Activated CD4-positive, alpha-beta T cell treated with anti-CD3 and anti-CD28 coated beads for 4 hours (primary cell): ENCODE results near the gene ANAPC2.

Experiments
- DNase-seq, 2 donors: peaks; one replicate each; pipeline ENCODE4 v3.0.0-alpha.2; 2020

Gene ANAPC2

DNA sequence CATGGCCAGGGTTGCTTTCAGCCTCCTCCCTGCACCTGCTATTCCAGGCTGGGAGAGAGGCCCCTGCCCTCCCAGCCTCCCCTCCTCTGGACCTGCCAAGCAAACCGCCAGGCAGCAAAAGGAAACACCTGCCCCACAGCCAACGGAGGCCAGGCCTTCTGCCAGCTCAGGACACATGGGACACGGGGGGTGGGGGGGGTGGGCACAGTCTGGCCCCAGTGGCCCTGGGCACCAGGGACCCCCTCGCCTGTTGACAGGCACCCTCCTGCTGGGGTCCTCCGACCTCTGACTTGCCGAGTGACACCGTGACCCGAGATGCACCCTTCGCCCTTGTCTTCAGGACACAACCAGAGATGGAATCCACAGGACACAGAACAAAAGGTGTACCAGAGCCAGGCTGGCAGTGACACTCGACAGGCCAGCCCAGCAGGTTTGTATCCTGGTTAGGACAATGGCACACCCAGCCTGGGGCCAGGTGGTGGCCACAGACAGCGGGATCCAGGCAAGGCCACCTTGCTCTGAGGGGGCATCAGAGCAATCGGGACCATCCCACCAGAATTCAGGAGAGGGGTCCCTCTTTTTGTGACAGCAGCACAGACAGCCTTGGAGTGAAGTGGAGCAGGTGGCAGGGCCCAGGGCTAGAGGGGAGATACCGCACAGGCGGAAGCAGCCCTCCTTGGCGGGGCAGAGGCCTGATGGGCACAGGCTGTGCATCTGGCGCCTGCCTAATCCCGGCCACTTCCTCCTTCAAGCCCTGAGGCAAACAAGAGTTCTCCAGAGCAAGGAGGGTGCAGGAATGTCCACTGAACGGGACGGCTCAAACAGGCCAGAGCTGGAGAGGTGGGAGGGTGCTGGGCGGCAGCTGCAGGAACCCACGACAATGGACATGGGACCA, 15.2 kb downstream of the ANAPC2 start:
- no peak for DNase-seq

DNA sequence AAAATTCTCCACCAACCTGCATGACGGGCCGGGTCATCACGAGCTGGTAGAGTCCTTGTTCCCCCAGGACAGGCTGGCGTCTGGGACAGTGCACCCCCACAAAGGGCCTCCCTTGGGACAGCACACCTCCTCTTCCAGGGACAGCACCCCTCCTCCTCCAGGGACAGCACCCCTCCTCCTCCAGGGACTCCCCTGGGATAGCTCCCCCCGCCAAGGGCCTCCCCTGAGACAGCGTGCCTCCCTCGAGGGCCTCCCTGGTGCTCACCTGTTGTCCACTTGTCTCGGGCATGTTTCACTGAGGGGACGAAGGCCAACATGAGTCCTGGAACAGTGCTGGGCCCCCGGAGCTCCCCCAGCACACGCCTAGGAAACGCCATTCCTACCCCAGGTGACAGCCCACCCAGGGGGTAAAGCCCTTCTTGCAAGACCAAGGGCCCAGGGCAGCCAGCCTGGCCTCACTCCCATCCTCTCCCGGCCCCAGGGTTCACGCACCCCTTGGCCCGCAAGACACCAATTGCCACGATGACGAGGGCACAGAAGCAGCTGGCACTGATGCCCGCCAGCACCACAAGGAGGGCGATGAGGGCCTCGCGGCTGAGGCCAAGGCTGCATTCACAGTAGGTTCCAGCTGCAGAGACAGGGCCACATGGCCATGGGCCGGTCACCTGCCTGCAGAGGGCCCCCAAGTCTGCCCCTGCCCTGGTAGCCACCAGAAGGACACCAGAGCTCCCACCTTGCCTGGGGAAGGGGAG, 17.0 kb downstream of the ANAPC2 start:
- DNase-seq = no peak

DNA sequence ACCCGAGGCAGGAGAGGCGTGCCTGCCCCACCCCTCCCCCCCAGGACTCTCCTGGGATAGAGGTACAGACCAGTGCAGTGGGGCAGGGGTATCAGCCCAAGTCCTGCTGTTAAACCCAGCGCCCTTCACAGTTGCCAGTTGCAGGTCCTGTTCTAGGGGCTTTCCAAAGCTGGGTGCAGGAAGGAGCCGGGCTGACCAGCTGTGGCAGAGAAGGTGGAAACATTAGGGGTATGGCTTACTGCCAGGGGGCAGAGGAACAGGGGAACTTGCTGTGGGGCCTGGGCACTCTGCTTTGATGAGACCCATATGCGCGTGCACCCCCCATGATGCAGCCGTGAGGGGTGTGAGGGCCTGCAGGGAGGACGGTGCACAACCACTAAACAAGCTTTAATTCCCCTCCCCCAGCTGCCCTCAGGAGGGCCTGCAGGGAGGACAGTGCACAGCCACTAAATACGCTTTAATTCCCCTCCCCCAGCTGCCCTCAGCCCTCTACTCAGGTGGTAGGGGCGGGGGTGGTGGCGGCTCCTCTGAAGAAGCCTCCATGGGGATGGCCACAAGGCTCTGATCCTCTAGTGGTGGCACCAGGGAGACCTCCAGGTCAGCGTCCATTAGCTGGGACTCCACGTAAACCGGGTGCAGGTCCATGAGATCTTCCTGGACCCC, 17.7 kb downstream of the ANAPC2 start:
- DNase-seq = no peak

DNA sequence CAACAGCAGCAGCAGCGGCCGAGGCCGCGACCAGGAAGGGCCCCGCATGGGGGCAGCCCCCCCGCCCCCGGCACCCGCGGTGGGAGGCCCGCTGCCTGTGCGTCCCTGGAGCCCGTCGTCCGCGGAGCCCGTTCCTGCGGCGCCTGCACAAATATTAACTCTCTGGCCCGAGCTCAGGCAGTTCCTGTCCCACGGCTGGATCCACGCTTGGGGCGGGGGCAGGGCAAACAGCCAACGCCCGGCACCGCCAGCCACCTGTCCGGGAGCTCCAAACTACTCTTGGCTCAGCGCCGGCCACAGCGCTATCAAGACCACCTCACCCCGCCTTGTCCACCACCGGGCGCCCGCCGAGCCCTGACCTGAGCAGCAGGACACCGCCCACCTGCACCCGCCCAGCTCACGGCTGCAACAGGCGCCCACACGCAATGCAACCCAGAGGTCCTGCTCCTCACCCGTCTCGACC, 18.4 kb downstream of the ANAPC2 start, which contains the start of gene LRRC26:
Gene LRRC26, minus strand, starts transcription at position 156 of the 463 bp plus-strand sequence. Its CDS starts 108 bp downstream, at position 48.
- DNase-seq = no peak

DNA sequence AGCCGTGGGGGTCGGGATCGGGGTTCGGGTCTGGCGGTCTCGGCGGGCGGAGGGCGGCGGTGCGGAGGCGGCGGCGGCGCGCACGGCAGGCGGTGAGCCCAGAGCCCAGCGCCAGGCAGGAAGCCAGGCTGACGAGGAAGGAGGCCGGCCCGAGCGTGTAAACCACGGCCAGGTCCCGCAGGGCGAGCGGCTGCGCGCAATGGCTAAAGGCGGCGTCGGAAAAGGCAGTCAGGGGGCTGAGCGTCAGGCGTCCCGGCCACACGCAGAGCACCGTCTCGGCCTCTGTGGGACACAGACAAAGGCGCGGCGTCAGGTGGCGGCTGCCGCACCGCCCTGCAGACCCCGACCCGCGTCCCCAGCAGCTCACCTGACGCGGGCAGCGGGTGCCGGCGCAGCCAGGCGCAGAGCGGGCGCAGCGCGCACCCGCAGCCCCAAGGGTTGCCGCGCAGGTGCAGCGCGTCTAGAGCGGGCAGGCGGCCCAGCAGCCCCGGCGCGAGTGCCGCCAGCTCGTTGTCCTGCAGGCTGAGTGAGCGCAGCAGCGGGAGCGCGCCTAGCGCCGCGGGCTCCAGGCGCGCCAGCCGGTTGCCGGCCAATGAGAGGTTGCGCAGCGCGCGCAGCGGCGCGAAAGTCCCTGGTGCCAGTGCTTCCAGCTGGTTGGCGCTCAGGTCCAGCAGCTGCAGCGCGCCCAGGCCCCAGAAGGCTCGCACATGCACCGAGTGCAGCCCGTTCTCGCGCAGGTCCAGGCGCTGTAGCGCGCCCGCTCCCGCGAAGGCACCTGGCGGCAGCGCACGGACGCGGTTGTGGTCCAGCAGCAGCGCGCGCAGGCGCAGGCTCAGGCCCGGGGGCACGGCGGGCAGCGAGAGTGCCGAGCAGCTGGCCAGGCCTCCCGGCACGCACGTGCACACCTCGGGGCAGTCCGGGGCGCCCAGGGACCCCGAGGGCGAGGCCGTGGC, 19.2 kb downstream of the ANAPC2 start:
- no peak for DNase-seq

DNA sequence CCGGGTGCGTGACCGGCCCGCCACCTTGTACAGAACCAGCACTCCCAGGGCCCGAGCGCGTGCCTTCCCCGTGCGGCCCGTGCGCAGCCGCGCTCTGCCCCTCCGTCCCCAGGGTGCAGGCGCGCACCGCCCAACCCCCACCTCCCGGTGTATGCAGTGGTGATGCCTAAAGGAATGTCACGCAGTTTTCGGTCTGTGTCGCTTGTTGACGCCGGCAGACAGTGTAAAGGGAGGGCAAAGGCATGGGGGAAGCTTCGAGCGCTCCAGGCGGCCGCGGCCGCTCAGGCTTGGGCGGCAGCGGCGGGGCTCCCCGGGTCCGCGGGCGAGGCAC, 19.8 kb downstream of the ANAPC2 start:
- DNase-seq = no peak

DNA sequence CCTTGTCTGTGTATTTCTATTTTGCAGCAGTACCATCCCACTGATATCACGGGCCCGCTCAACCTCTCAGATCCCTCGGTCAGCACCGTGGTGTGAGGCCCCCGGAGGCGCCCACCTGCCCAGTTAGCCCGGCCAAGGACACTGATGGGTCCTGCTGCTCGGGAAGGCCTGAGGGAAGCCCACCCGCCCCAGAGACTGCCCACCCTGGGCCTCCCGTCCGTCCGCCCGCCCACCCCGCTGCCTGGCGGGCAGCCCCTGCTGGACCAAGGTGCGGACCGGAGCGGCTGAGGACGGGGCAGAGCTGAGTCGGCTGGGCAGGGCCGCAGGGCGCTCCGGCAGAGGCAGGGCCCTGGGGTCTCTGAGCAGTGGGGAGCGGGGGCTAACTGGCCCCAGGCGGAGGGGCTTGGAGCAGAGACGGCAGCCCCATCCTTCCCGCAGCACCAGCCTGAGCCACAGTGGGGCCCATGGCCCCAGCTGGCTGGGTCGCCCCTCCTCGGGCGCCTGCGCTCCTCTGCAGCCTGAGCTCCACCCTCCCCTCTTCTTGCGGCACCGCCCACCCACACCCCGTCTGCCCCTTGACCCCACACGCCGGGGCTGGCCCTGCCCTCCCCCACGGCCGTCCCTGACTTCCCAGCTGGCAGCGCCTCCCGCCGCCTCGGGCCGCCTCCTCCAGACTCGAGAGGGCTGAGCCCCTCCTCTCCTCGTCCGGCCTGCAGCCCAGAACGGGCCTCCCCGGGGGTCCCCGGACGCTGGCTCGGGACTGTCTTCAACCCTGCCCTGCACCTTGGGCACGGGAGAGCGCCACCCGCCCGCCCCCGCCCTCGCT, 20.4 kb downstream of the ANAPC2 start:
- DNase-seq = no peak

DNA sequence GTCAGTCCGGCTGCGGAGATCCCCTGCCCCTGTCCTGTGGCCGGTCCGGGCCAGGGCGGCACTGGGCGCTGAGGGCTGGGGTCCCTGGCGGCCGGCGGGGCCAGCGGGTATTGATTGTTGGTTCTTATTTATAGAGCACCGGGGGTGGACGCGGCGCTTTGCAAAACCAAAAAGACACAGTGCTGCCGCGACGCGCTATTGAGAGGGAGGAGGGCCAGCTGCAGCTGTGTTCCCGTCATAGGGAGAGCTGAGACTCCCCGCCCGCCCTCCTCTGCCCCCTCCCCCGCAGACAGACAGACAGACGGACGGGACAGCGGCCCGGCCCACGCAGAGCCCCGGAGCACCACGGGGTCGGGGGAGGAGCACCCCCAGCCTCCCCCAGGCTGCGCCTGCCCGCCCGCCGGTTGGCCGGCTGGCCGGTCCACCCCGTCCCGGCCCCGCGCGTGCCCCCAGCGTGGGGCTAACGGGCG, 21.0 kb downstream of the ANAPC2 start:
- DNase-seq = no peak

DNA sequence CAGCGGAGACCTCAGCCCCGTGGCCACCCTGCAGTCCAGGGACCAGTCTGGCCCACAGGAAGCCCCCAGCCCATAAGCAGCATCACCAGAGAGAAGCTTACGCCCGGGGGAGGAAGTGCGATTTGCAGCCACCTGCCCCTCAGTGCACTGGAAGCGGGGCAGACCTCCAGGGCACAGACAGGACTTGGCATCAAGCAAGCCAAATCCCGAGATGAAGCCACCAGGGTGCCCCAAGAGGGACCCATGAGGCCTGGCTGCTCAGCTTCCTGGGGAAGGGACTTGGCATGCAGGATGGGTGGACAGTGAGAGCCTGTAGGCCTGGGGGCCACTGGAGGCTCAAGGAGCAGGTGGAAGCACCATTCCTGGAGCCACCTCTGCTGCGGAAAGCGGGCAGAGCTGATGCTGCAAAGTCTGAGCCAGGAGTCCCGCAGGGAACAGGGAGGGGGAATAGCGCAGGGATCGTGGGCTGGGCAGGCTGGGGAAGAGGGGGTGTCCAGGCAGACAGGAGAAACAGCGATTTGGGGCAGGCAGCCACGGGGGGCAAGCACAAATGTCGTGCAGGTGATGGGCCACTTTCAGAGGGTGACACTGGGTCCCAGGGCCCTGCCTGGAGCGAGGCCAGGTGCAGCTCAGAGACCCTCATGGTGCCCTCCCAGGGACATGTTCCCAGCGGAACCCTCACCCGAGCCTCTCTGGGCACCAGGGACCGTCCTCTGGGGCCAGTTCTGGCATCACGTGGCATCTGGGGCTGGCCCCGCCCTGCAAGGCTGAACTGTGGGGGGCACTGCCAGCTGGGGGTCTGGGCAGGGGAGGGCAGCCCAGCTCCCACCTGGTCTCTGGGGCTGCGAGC, 21.8 kb downstream of the ANAPC2 start:
- DNase-seq = no peak

DNA sequence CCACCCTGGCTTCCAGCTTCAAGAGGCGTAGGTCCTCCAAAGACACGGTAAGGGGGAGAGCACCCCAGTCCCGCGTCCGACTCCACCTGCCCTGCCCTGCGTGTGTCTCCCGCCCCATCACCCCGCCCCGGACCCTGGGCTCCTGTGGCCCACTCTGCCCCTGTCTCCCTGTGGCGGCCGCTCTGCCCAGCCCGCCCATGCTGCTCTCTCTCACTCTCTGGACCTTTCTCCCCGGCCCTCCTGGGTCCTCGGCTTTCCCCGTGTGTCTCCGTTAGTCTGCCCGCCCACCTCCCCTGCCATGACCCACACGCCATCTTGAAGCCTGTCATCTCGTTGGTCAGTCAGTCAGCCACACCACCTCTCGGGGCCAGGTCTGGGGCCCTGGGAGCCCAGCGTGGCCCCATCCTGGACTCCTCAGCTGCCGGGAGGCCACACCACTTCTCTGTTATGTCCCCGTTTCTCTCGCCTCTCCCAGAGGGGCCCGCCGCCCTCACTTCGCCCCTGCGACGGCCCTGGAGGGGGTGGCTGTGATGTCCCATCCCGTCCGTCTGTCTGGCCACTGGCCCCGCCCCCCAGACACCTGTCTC, 23.0 kb downstream of the ANAPC2 start:
- no peak for DNase-seq

DNA sequence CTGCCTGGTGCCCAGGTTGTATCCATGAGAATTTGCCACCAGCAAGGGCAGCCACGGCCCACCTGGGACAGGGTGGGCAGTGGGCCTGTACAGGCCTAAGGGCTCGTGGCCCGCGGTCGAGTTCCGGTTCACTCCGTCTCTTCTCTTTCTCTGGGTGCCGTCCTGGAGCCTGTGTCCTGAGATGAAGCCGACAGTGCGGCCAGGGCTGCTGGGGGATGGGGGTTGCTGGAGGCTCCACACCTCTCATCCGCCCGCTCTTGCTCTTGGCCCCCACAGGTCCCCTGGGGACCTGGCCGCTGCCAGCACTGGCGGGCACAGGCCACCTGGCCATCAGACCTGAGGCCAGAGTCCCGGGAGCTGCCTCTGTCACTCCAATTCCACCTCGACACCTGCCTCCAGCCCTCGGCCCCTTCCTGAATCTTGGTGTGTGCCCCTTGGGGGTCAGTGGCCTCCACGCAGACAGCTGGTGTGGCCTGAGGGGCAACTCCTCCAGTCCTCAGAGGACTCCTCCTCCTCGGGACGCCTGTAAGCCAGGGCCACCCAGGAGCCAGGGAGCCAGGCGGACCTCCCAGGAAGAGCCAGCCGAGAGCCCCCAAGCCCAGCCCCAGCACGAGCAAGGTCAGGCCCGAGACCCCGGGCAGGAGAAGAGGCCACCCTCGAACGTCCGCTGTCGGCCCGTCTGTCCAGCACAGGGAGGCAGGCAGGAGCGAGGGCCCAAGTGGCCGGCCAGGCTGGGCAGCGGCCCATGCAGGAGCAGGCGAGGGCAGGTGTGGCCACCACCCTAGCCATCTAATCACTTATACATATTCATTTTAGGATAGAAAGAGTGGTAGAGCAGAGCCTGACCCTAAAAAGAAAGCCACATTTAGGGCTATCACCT, 23.8 kb downstream of the ANAPC2 start:
- DNase-seq = no peak

DNA sequence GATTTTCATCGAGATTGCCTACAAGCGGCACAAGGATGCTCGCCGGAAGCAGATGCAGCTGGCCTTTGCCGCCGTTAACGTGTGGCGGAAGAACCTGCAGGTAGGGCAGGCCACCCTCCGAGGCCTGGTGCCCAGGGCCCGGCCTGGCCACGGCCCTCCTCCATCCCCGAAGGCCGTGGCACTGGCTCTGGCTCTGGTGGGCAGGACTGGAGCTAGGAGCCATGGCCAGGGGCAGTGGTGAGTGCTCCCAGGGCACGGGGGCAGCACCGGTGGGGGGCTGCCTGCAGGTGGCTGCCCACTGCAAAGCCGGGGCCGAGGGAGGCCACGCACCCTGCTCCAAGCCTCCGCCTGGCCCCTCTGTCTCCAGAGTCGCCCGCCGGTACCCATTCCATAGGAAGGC, 24.6 kb downstream of the ANAPC2 start:
- no peak for DNase-seq

DNA sequence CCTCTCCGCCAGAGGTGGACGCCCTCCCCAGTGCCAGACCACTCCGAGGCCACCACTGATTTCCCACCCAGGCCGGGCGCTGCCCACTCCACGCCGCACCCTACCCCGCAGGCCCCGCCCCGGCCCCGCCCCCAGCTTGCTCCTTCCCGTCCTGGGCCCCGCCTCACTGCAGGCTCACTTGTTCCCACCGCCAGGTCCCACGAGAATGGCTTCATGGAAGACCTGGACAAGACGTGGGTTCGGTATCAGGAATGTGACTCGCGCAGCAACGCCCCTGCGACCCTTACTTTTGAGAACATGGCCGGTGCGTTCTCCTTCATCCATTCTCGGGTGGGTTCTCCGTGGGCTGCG, 25.0 kb downstream of the ANAPC2 start:
- DNase-seq = no peak

DNA sequence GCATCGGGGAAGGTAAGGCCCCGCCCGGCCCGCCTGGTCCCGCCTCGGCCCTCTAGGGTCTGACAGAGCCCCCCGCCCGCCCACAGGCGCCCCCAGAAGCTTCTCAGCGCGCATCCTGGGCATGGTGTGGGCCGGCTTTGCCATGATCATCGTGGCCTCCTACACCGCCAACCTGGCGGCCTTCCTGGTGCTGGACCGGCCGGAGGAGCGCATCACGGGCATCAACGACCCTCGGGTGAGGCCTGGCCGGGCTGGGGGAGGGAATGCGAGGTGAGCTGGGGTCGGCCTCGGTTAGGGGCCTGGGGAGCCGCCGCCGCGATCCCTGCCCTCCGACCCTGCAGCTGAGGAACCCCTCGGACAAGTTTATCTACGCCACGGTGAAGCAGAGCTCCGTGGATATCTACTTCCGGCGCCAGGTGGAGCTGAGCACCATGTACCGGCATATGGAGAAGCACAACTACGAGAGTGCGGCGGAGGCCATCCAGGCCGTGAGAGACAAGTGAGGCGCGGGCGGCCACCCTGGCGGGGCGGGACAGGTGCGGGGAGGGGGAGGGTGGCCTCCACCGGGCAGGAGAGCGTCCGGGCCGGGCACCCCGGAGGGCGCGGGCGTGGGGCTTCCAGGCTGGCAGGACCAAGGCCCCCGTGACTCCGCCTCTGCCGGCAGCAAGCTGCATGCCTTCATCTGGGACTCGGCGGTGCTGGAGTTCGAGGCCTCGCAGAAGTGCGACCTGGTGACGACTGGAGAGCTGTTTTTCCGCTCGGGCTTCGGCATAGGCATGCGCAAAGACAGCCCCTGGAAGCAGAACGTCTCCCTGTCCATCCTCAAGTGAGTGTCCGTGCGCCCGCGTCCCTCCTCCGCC, 25.6 kb downstream of the ANAPC2 start:
- DNase-seq = no peak

DNA sequence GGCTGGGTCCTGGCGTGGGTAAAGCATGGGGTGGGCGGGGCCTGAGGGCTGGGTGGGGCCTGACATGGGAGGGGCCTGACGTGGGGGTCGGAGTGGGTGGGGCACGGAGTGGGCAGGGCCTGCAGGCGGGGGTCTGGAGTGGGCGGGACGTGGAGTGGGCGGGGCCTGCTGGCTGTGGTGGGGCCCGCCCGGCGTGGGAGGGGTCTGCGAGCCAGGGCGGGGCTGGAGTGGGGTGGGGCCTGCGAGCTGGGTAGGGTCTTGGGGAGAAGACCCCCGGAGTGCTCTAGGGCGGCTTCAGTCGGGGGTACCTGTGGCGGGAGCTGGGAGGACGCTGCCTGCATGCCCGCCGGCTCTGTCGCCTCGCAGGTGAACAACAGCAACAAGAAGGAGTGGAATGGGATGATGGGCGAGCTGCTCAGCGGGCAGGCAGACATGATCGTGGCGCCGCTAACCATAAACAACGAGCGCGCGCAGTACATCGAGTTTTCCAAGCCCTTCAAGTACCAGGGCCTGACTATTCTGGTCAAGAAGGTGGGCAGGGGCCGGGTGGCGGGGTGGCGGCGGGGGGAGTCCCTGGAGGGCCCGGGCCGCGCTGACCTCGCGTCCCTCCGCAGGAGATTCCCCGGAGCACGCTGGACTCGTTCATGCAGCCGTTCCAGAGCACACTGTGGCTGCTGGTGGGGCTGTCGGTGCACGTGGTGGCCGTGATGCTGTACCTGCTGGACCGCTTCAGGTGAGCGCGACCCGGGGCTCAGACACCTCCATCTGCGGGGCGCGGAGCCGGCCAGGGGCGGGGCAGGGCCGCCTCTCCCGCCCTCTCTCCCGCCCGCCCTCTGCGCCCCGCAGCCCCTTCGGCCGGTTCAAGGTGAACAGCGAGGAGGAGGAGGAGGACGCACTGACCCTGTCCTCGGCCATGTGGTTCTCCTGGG, 26.5 kb downstream of the ANAPC2 start:
- no peak for DNase-seq

DNA sequence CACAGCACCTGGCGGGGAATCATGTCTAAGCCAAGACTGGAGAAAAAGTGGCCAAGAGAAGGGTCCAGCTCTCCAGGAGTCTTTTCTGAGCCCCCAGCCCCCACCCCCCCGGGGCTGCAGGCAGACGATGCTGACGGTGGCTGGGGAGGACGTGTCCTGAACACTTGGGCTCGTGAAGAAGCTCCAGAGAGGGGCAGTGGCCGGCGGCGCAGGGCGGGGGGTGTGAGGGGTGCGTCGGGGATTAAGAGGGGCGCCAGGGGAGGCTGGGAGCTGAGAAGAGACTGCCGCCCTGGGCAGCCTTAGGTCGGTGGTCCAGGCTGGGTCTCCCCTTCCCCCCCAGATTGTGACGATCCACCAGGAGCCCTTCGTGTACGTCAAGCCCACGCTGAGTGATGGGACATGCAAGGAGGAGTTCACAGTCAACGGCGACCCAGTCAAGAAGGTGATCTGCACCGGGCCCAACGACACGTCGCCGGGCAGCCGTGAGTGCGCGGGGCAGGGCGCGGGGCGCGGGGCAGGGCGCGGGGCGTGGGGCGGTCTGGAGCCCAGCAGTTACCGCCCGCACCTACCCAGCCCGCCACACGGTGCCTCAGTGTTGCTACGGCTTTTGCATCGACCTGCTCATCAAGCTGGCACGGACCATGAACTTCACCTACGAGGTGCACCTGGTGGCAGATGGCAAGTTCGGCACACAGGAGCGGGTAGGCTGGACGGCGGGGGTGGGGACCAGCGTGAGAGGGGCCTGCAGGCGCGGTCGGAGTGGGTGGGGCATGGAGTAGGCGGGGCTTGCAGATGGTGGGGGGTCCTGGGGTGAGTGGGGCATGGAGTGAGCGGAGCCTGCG, 27.4 kb downstream of the ANAPC2 start:
- DNase-seq = no peak
